Measurements from ENCODE around the gene ADGRL4.
A peak's percentile ranks its signal among the peaks of the same experiment; 100 is the strongest.
"Not testable (repeated sequence)": the region's sequence is repeated elsewhere in the genome, so short reads cannot be mapped to it uniquely, and the experiment has no call there.

ADGRL4 gene

GRCh38 chr1:78916986-78917385 is 89.5 kb downstream of the ADGRL4 start:
- DNase-seq = no peak

GRCh38 chr1:78913950-78914349 is 92.6 kb downstream of the ADGRL4 start:
- peak in 1 of 3 donors; percentile 7 for DNase-seq

- DNase-seq = peak; percentile 9 to 66 (median 50)
Measured at GRCh38 chr1:78911956-78912880, 94.3 kb downstream of the ADGRL4 start.

- DNase-seq = no peak
Measured at GRCh38 chr1:78902641-78903040, 103.9 kb downstream of the ADGRL4 start.

GRCh38 chr1:78894811-78895210 is 111.7 kb downstream of the ADGRL4 start:
- no peak for DNase-seq

- DNase-seq = no peak
Measured at GRCh38 chr1:78892260-78892840, 114.2 kb downstream of the ADGRL4 start.

- no peak for DNase-seq
Measured at GRCh38 chr1:78887458-78887857, 119.1 kb downstream of the ADGRL4 start.

- peak; percentile 18 to 31 (median 20) for DNase-seq
Measured at GRCh38 chr1:78884685-78885452, 121.7 kb downstream of the ADGRL4 start.

GRCh38 chr1:78880223-78880622 is 126.3 kb downstream of the ADGRL4 start:
- DNase-seq = no peak

GRCh38 chr1:78875986-78876385 is 130.5 kb downstream of the ADGRL4 start:
- not testable (repeated sequence) for DNase-seq

GRCh38 chr1:78872801-78873200 is 133.7 kb downstream of the ADGRL4 start:
- not testable (repeated sequence) for DNase-seq

- no peak for DNase-seq
Measured at GRCh38 chr1:78871249-78871648, 135.3 kb downstream of the ADGRL4 start.

GRCh38 chr1:78869136-78869535 is 137.4 kb downstream of the ADGRL4 start:
- DNase-seq = no peak

- no peak for DNase-seq
Measured at GRCh38 chr1:78864175-78864574, 142.4 kb downstream of the ADGRL4 start.

GRCh38 chr1:78856096-78856495 is 150.4 kb downstream of the ADGRL4 start:
- DNase-seq = no peak

- DNase-seq = no peak
Measured at GRCh38 chr1:78855258-78855657, 151.3 kb downstream of the ADGRL4 start.

GRCh38 chr1:78854556-78854955 is 152.0 kb downstream of the ADGRL4 start:
- DNase-seq = no peak

- DNase-seq = no peak
Measured at GRCh38 chr1:78843546-78843945, 163.0 kb downstream of the ADGRL4 start.

- DNase-seq = no peak
Measured at GRCh38 chr1:78843111-78843510, 163.4 kb downstream of the ADGRL4 start.

- no peak for DNase-seq
Measured at GRCh38 chr1:78840453-78841271, 165.9 kb downstream of the ADGRL4 start.

Data from suppressor macrophage treated with lipopolysaccharide for 1 hour (primary cell).